GM10248 (cell line): ENCODE results near the gene GLTPD2.

Source experiments
- CTCF ChIA-PET: fragments of 300-600 bp; sonication (Branson Sonifier 250); formaldehyde crosslinking; extraction: SDS; loops from one replicate; lab custom pipeline; 2021; ENCODE audit warnings: antibody characterized with exemption; lab: Yijun Ruan, JAX
- POLR2A ChIA-PET: fragments of 350-650 bp; sonication (Branson Sonifier 250); formaldehyde crosslinking; extraction: SDS; loops from one replicate; lab custom pipeline; 2020; ENCODE audit warnings: antibody characterized with exemption; lab: Yijun Ruan, JAX
- DNase-seq: peaks from one replicate; pipeline ENCODE4 v3.0.0; 2012; ENCODE audit errors: extremely low spot score
- TF ChIP-seq, protein P1 (sequence below): IDR thresholded peaks from 2 replicates; pipeline ENCODE4 v1.5.1; 2012; ENCODE audit warnings: mild to moderate bottlenecking, low read depth; ENCODE audit errors: extremely low read depth, missing control alignments, control extremely low read depth

GLTPD2 gene

DNA sequence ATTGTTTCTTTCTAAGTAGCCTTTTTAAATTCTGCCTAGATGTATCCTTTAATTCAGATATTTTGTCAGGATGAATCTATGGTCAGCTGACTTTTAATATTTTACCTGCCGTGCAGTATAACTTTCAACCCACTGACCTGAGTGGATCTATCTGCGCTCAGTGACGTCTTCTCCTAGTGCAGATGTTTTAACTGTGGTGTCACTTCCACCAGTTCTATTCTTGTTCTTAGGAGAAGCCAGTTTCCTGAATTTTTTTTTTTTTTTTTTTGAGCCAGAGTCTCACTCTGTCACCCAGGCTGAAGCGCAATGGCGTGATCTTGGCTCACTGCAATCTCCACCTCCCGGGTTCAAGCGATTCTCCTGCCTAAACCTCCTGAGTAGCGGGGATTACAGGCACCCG lies 22.0 kb upstream of the GLTPD2 start:
- ChIA-PET POLR2A (no interaction called here), CTCF (no interaction called here)
- DNase-seq, result no peak

GRCh38 chr17:4768298-4768697 lies 20.5 kb upstream of the GLTPD2 start:
- ChIA-PET CTCF (no interaction called here), POLR2A (no interaction called here)
- TF ChIP-seq, protein P1, sequence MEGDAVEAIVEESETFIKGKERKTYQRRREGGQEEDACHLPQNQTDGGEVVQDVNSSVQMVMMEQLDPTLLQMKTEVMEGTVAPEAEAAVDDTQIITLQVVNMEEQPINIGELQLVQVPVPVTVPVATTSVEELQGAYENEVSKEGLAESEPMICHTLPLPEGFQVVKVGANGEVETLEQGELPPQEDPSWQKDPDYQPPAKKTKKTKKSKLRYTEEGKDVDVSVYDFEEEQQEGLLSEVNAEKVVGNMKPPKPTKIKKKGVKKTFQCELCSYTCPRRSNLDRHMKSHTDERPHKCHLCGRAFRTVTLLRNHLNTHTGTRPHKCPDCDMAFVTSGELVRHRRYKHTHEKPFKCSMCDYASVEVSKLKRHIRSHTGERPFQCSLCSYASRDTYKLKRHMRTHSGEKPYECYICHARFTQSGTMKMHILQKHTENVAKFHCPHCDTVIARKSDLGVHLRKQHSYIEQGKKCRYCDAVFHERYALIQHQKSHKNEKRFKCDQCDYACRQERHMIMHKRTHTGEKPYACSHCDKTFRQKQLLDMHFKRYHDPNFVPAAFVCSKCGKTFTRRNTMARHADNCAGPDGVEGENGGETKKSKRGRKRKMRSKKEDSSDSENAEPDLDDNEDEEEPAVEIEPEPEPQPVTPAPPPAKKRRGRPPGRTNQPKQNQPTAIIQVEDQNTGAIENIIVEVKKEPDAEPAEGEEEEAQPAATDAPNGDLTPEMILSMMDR, result no peak
- DNase-seq, result no peak

More for the DNA sequence above, 22.0 kb upstream of the GLTPD2 start:
- TF ChIP-seq, protein P1, result no peak

DNA sequence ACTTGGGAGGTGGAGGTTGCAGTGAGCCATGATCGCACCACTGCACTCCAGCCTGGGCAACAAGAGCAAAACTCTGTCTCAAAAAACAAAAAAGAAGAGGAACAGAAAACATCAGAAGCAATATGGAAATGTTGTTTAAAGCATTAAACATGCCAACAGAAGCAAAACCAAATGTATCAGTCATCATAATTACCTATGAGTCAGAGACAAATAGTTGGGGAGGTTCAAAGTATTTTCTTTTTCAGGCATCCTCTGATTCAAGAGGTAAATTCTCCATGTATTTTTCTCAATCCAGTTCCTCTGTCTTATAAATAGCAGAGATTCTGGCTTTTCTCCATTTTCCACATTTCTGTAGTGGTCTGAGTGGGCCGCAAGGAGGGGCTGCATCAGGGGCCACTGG lies 19.1 kb upstream of the GLTPD2 start:
- TF ChIP-seq, protein P1, result no peak
- DNase-seq, result no peak
- POLR2A ChIA-PET, result no interaction called here

DNA sequence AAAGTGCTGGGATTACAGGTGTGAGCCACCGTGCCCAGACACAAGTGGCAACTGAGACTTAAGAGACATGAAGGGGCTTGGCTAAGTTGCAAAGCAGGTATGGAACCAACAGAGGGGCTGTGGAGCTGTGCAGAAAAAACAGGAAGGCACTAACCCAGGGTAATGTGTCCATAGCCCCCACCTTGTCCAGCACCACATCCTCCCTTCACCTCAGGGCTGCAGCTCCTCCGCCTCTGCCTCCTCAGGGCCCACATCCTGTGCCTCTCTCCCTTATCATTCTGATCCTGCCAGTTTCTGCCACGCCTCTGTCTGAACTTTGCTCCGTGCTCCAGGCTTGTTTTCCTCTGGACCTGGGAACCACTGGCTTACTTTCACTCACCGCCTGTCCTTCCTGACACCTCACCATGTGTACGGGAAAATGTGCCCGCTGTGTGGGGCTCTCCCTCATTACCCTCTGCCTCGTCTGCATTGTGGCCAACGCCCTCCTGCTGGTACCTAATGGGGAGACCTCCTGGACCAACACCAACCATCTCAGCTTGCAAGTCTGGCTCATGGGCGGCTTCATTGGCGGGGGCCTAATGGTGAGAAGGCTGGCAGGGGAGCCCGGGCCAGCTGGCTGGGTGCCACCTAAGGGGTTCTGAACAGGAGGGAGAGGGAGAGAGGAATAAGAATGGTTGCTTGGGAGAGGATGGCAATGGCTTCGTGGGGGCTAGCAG lies 17.1 kb upstream of the GLTPD2 start, which contains the start of gene TM4SF5:
TSS of gene TM4SF5 (plus strand) at position 368 of the 716 bp plus-strand sequence. CDS start at position 405, 37 bp downstream.
- TF ChIP-seq, protein P1, result no peak
- DNase-seq, result no peak
- ChIA-PET POLR2A (no interaction called here), CTCF (no interaction called here)

More for the DNA sequence above, 19.1 kb upstream of the GLTPD2 start:
- CTCF ChIA-PET, result no interaction called here

DNA sequence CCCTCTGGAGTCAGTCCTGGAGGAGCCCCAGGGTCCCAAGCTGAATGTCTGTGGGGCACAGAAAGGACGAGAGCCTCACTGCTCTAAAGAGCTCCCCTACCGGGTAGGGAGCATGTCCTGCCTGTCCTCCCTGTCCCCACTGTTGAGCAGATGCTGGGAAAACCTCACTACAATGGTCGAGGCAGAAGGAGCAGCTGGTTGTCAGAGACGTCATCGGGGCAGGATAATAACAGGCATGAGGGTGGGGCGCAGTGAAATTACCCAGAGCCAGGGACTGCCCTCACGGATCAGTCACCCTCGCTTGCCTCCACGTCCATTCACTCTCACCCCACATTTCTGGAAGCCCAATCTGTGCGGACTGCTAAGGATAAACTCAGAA lies 16.5 kb upstream of the GLTPD2 start:
- TF ChIP-seq, protein P1, result no peak
- ChIA-PET POLR2A (no interaction called here), CTCF (no interaction called here)
- no peak for DNase-seq

GRCh38 chr17:4777969-4778760 lies 10.6 kb upstream of the GLTPD2 start:
- TF ChIP-seq, protein P1, result no peak
- ChIA-PET POLR2A (no interaction called here), CTCF (interaction anchor here (4.2 kb wide), 1 partner anchor 12 kb away, joined by 21 read pairs; no protein-coding TSS in a partner anchor)
- no peak for DNase-seq
